Gastroesophageal sphincter (tissue), 4 donors: ENCODE data around the gene HDGF. TPM values are rescaled to one million over a fixed set of nuclear protein-coding genes. Genes with fewer than 3 reads are reported as not detected.

Experiments used
- ATAC-seq: fragments of 150-250 bp; one replicate; pipeline ENCODE4 v1.9.1; 2016; ENCODE audit warnings: mild to moderate bottlenecking, moderate library complexity
- H3K27ac ChIP-seq, 4 donors: fragments of 200-600 bp; sonication (generic) in 3 of 4; 1 replicate in 3 of 4; 2 replicates in 1 of 4; pipeline ENCODE4 v1.5.1; 2016 to 2019
- H3K27me3 ChIP-seq: fragments of 200-600 bp; sonication (generic); one replicate; pipeline ENCODE4 v1.5.1; 2019
- H3K36me3 ChIP-seq, 2 donors: fragments of 200-600 bp; sonication (generic); one replicate each; pipeline ENCODE4 v1.5.1; 2019; ENCODE audit warnings: control low read depth in 1 of 2
- H3K4me1 ChIP-seq, 3 donors: fragments of 200-600 bp; sonication (generic); 1 replicate in 2 of 3; 2 replicates in 1 of 3; pipeline ENCODE4 v1.5.1; 2016 to 2019; ENCODE audit warnings: control low read depth in 2 of 3
- H3K4me3 ChIP-seq, 2 donors: fragments of 200-600 bp; sonication (generic); one replicate each; pipeline ENCODE4 v1.5.1; 2019; ENCODE audit warnings: mild to moderate bottlenecking in 1 of 2, moderate library complexity in 1 of 2
- H3K9me3 ChIP-seq, 3 donors: fragments of 200-600 bp; sonication (generic); one replicate each; pipeline ENCODE4 v1.5.1; 2017 to 2019; ENCODE audit warnings: control low read depth in 2 of 3
- EP300 ChIP-seq: sonication (generic); formaldehyde crosslinking; IDR thresholded peaks from one replicate; pipeline ENCODE4 v1.6.1; 2017; ENCODE audit warnings: antibody characterized with exemption, mild to moderate bottlenecking
- POLR2A ChIP-seq, 2 donors: fragments of 450-650 bp; IDR thresholded peaks; one replicate each; pipeline ENCODE4 v1.6.1; 2017; ENCODE audit warnings: antibody characterized with exemption in 2 of 2, mild to moderate bottlenecking in 2 of 2, moderate library complexity in 1 of 2
- POLR2AphosphoS5 ChIP-seq: sonication (generic); formaldehyde crosslinking; IDR thresholded peaks from one replicate; pipeline ENCODE4 v1.6.1; 2017; ENCODE audit warnings: antibody characterized with exemption
- WGBS, 2 donors: methylation state at CpG; one replicate each; pipeline ENCODE4 v1.1.5; 2018; ENCODE audit warnings: low coverage in 1 of 2; 5-methylcytosine and 5-hydroxymethylcytosine counted together
- total RNA-seq, 4 donors: library from RNA; depleted of rRNA; stranded (reverse); fragments of >200 nt; gene quantifications; one replicate each; pipeline ENCODE4 v1.1.0, GENCODE V29; 2016
- TF ChIP-seq, protein P1 (sequence below), 4 experiments: fragments of 200-600 bp in 2 of 4; fragments of 450-650 bp in 2 of 4; sonication (generic) in 1 of 4; IDR thresholded peaks; one replicate each; pipeline ENCODE4 v1.5.1; 2017 to 2019; ENCODE audit warnings: antibody characterized with exemption in 4 of 4, mild to moderate bottlenecking in 2 of 4, moderate library complexity in 2 of 4

The HDGF gene
- total RNA-seq, 4 donors from 2014 or later, result 138 to 237 (median 186) TPM

DNA sequence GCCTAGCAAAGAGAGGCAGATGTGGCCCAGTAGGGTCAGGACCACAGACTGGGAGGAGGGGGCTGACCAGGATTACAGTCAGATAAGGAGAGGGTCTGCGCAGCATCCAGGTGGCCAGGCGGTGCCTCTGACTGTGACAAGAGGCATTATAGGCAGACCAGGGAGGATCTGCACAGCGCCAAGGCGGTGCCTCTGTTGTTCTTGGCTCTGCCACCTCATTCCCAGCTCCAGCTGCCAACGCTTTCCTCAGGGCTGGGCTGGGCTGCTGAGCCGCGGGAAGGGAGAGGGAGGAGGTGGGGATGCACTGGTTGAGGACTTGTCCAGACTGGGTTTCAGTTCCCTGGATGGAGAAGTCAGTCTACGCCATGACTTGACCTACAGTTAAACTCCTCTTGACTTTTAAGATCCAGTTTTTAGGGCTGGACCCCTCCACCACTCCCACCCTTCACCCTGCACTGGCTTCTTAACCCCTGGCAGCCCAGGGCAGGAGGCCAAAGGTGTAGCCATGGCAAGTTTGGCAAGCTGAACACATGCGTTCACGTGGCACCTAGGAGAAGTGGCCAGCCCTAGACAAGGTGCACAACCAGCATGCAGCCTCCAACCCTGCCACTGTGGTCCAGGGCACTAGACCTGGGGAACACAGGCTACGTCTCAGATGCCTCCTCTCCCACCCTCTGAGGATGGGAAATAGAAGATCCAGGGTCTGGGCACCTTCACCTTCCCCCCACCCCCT is 41.6 kb downstream of the HDGF start:
- Histone ChIP-seq H3K36me3 (no peaks in the 10 kb centered on the region), H3K27ac (peak overlapping the region in 3 of 4 donors; percentile 48 to 85 (median 62)), H3K27me3 (no peaks in the 10 kb centered on the region), H3K9me3 (no peaks in the 10 kb centered on the region), H3K4me1 (peaks cover 0 to 79% (median 39%) of the 10 kb centered on the region in 3 donors), H3K4me3 (no peak overlapping the region)
- 40% methylated on average over 3 of the region's 11 CpGs; no CpG with 5 or more reads in 1 of the 2 donors for WGBS, 2 donors
- peak; percentile 68 for ATAC-seq
- TF ChIP-seq POLR2A (IDR thresholded peaks at IDR 0.05) (no peak), POLR2AphosphoS5 (no peak), EP300 (no peak)
- TF ChIP-seq, protein P1, sequence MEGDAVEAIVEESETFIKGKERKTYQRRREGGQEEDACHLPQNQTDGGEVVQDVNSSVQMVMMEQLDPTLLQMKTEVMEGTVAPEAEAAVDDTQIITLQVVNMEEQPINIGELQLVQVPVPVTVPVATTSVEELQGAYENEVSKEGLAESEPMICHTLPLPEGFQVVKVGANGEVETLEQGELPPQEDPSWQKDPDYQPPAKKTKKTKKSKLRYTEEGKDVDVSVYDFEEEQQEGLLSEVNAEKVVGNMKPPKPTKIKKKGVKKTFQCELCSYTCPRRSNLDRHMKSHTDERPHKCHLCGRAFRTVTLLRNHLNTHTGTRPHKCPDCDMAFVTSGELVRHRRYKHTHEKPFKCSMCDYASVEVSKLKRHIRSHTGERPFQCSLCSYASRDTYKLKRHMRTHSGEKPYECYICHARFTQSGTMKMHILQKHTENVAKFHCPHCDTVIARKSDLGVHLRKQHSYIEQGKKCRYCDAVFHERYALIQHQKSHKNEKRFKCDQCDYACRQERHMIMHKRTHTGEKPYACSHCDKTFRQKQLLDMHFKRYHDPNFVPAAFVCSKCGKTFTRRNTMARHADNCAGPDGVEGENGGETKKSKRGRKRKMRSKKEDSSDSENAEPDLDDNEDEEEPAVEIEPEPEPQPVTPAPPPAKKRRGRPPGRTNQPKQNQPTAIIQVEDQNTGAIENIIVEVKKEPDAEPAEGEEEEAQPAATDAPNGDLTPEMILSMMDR (IDR thresholded peaks at IDR 0.05), result no peak

GRCh38 chr1:156709031-156709430 is 42.4 kb downstream of the HDGF start:
- no peaks in the 10 kb centered on the region for H3K9me3 ChIP-seq
- WGBS, 2 donors, result 93 to 94% methylated on average over 3 of the region's 4 CpGs
- H3K27ac ChIP-seq, result peak overlapping the region in 3 of 4 donors; percentile 48 to 85 (median 62)
- ATAC-seq, result no peak
- TF ChIP-seq, protein P1 (IDR thresholded peaks at IDR 0.05), result no peak
- TF ChIP-seq EP300 (no peak), POLR2A (IDR thresholded peaks at IDR 0.05) (no peak), POLR2AphosphoS5 (no peak)
- H3K36me3 ChIP-seq, result no peaks in the 10 kb centered on the region
- H3K4me3 ChIP-seq, result no peak overlapping the region
- peaks cover 9% of the 10 kb centered on the region for H3K27me3 ChIP-seq
- H3K4me1 ChIP-seq, result peaks cover 0 to 88% (median 47%) of the 10 kb centered on the region in 3 donors

DNA sequence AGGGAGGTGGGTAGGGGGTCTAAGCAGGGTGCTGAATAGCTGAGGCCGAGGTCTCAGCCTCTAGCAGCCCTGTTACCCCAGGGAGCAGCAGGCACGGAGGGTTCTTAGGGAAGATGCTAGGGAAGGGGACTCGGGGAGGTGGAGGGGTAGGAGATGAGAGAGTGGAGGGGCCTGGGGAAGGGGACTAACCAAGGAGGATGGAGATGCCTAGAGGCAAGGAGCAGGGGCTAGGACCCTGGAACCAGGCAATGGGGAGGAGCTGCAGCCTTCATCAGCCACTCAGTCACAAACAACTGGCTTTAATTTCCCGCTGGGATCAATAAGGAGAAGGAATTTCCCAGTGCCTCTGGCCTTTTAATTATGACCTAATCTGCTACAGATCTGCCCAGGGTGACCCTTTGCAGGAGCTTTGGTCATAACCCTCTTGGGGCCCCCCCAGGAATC is 43.2 kb downstream of the HDGF start:
- WGBS, 2 donors, result 53 to 100% methylated on average over 1 to 4 of the region's 4 CpGs
- TF ChIP-seq EP300 (no peak), POLR2A (IDR thresholded peaks at IDR 0.05) (no peak), POLR2AphosphoS5 (no peak)
- TF ChIP-seq, protein P1 (IDR thresholded peaks at IDR 0.05), result no peak
- peaks cover 17% of the 10 kb centered on the region for H3K27me3 ChIP-seq
- H3K36me3 ChIP-seq, result no peaks in the 10 kb centered on the region
- peaks cover 0 to 95% (median 47%) of the 10 kb centered on the region in 3 donors for H3K4me1 ChIP-seq
- no peak overlapping the region for H3K4me3 ChIP-seq
- ATAC-seq, result no peak
- H3K9me3 ChIP-seq, result no peaks in the 10 kb centered on the region
- H3K27ac ChIP-seq, result peak overlapping the region in 3 of 4 donors; percentile 37 to 85 (median 83)

DNA sequence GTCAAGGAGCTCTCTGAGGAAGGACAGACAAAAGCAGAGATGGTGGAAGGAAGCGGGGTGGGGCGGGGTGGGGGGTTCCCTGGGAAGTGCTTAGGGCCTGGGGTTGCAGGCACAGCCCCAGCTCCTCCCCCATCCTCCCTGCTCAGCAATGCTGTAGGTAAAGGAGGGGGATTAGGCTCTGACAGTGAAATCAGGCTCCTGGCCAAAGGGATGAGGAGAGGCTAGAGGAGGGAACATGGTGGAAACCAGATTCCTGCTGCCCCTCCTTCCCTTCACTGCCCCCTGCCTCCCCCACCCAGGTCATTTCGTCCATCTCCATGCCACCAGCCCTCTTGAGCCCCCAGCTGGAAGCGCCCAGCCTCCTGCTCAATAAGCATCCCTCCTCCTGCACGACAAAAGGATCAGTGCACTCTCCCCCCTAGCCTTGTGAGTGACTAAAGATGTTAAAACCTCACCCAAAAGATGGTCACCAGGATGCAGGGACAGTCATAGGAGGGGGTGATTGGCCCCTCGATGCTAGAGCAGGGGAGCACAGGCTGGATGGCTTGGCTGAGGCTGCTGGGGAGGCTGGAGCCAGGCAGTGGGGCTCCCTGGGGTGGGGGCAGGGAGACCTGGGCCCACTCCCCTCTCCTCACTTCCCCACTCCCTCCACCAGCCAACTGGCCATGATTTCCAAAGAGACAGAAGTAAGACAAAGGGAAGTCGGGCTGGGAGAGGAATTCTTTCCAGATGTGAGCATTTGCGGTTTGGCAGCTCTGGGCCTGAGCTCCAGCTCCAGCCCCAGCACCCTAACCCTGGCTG is 43.9 kb downstream of the HDGF start:
- no peaks in the 10 kb centered on the region for H3K9me3 ChIP-seq
- TF ChIP-seq EP300 (no peak), POLR2A (IDR thresholded peaks at IDR 0.05) (no peak), POLR2AphosphoS5 (no peak)
- H3K27ac ChIP-seq, result peak overlapping the region in 3 of 4 donors; percentile 83 to 87 (median 85)
- H3K4me1 ChIP-seq, result peaks cover 0 to 89% (median 47%) of the 10 kb centered on the region in 3 donors
- peaks cover 18% of the 10 kb centered on the region for H3K27me3 ChIP-seq
- H3K4me3 ChIP-seq, result no peak overlapping the region
- no peaks in the 10 kb centered on the region for H3K36me3 ChIP-seq
- 17 to 60% methylated on average over 1 to 2 of the region's 8 CpGs for WGBS, 2 donors
- ATAC-seq, result no peak

GRCh38 chr1:156706657-156707416 is 44.6 kb downstream of the HDGF start:
- H3K4me1 ChIP-seq, result peaks cover 0 to 82% (median 44%) of the 10 kb centered on the region in 3 donors
- peaks cover 18% of the 10 kb centered on the region for H3K27me3 ChIP-seq
- H3K27ac ChIP-seq, result peak overlapping the region; percentile 24 to 87 (median 84)
- ATAC-seq, result peak; percentile 46
- H3K4me3 ChIP-seq, result peak overlapping the region; percentile 18 to 54
- TF ChIP-seq POLR2AphosphoS5 (no peak), EP300 (no peak), POLR2A (IDR thresholded peaks at IDR 0.05) (no peak)
- TF ChIP-seq, protein P1 (IDR thresholded peaks at IDR 0.05), result no peak
- H3K36me3 ChIP-seq, result no peaks in the 10 kb centered on the region
- WGBS, 2 donors, result 7 to 22% methylated on average over 3 to 12 of the region's 29 CpGs
- no peaks in the 10 kb centered on the region for H3K9me3 ChIP-seq
